Measurements from ENCODE around the gene CFD.
"Not testable (repeated sequence)": the region's sequence is repeated elsewhere in the genome, so short reads cannot be mapped to it uniquely, and the experiment has no call there.

GRCh38 chr19:849195-849594, 10.3 kb upstream of the CFD start:
- TF ChIP-seq, protein P1, sequence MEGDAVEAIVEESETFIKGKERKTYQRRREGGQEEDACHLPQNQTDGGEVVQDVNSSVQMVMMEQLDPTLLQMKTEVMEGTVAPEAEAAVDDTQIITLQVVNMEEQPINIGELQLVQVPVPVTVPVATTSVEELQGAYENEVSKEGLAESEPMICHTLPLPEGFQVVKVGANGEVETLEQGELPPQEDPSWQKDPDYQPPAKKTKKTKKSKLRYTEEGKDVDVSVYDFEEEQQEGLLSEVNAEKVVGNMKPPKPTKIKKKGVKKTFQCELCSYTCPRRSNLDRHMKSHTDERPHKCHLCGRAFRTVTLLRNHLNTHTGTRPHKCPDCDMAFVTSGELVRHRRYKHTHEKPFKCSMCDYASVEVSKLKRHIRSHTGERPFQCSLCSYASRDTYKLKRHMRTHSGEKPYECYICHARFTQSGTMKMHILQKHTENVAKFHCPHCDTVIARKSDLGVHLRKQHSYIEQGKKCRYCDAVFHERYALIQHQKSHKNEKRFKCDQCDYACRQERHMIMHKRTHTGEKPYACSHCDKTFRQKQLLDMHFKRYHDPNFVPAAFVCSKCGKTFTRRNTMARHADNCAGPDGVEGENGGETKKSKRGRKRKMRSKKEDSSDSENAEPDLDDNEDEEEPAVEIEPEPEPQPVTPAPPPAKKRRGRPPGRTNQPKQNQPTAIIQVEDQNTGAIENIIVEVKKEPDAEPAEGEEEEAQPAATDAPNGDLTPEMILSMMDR (IDR thresholded peaks at IDR 0.05) = not testable (repeated sequence)
- TF ChIP-seq POLR2A (IDR thresholded peaks at IDR 0.05) = not testable (repeated sequence)
